DND-41 (cell line): ENCODE data around the gene FBRSL1.

Experiments
- CTCF ChIP-seq: IDR thresholded peaks from 2 replicates; pipeline ENCODE4 v1.5.1; 2012; ENCODE audit warnings: borderline replicate concordance, low read length, moderate library complexity, mild to moderate bottlenecking; ENCODE audit not compliant: poor library complexity, severe bottlenecking; ENCODE audit errors: extremely low read depth
- EZH2 ChIP-seq: IDR thresholded peaks from 3 replicates; pipeline ENCODE4 v1.6.1; 2012; ENCODE audit warnings: borderline replicate concordance, low read depth, mild to moderate bottlenecking, moderate library complexity, low read length, inconsistent platforms; ENCODE audit not compliant: severe bottlenecking

- TF ChIP-seq CTCF (no peak), EZH2 (no peak)
These were observed 52.0 kb downstream of the FBRSL1 start for GRCh38 chr12:132541996-132542395.
